HCT116 (cell line): ENCODE data around the gene AMPD1. TPM values are rescaled to one million over a fixed set of nuclear protein-coding genes. Genes with fewer than 3 reads are reported as not detected.

Experiments used
- ATAC-seq: fragments of 200-7000 bp; cut with Tn5 transposase; 2 replicates; pipeline ENCODE4 v1.9.1; 2020; ENCODE audit warnings: mild to moderate bottlenecking, moderate library complexity
- BruUV-seq: library from RNA; stranded (reverse); fragments of 400-500 nt; replicated peaks from 2 replicates; lab custom pipeline; 2021; lab: Mats Ljungman, UMichigan
- CTCF ChIA-PET: fragments of 300-600 bp; sonication (Branson Sonifier 250); formaldehyde crosslinking; loops from one replicate; lab custom pipeline; 2021; ENCODE audit warnings: antibody characterized with exemption; lab: Charles Lee
- POLR2A ChIA-PET: fragments of 300-600, 350-600 bp; sonication (Branson Sonifier 250); formaldehyde crosslinking; loops from one replicate; lab custom pipeline; 2021; ENCODE audit warnings: antibody characterized with exemption; lab: Charles Lee
- RAD21 ChIA-PET, 2 experiments: fragments of 300-600 bp; sonication (Branson Sonifier 250); formaldehyde crosslinking; loops; one replicate each; lab custom pipeline; 2023; ENCODE audit warnings: low total read pairs in 2 of 2; ENCODE audit not compliant: uncharacterized antibody in 2 of 2, unreplicated experiment in 2 of 2, low non-redundant PET in 1 of 2; lab: Charles Lee
- DNase-seq: peaks from one replicate; pipeline ENCODE4 v3.0.0-alpha.2; 2010; ENCODE audit warnings: low read depth, low spot score
- H2AFZ ChIP-seq: fragments of 200-600 bp; shearing (Covaris generic), sonication (generic); 2 replicates; pipeline ENCODE4 v1.6.1; 2017; ENCODE audit warnings: low read depth, mixed run types, mixed read lengths, antibody characterized with exemption, low read length; ENCODE audit not compliant: poor library complexity, severe bottlenecking
- H3K27ac ChIP-seq: 2 replicates; pipeline ENCODE4 v1.5.1; 2012; ENCODE audit warnings: low read depth, low read length
- H3K27me3 ChIP-seq: fragments of 200-600 bp; sonication (generic); 2 replicates; pipeline ENCODE4 v1.6.1; 2016; ENCODE audit warnings: mixed run types, low read length, mixed read lengths; ENCODE audit not compliant: insufficient read depth
- H3K36me3 ChIP-seq, 2 experiments: fragments of 200-500 bp in 1 of 2; fragments of 200-600 bp in 1 of 2; sonication (Bioruptor generic) in 1 of 2; sonication (generic) in 1 of 2; 2 replicates each; pipeline versions ENCODE4 v1.5.1 to v1.6.1; 2014 to 2016; ENCODE audit warnings: low read length in 2 of 2, inconsistent platforms in 1 of 2, mixed read lengths in 1 of 2, mixed run types in 1 of 2; ENCODE audit not compliant: insufficient read depth in 2 of 2, control insufficient read depth in 1 of 2
- H3K4me1 ChIP-seq, 2 experiments: fragments of 200-600 bp in 1 of 2; sonication (generic) in 1 of 2; 2 replicates each; pipeline versions ENCODE4 v1.5.1 to v1.6.1; 2012 to 2017; ENCODE audit warnings: low read length in 2 of 2, inconsistent platforms in 1 of 2, mild to moderate bottlenecking in 1 of 2, mixed read lengths in 1 of 2, mixed run types in 1 of 2, moderate library complexity in 1 of 2; ENCODE audit not compliant: insufficient read depth in 2 of 2, control insufficient read depth in 1 of 2
- H3K4me2 ChIP-seq: fragments of 200-600 bp; sonication (generic); 2 replicates; pipeline ENCODE4 v1.6.1; 2017; ENCODE audit warnings: mixed run types, low read length, mixed read lengths
- H3K4me3 ChIP-seq, 2 experiments: fragments of 200-600 bp in 1 of 2; sonication (generic) in 1 of 2; replicated peaks in 1 of 2; 2 replicates each; pipeline ENCODE4 v1.5.1; 2011 to 2016; ENCODE audit warnings: low read length in 2 of 2, control low read depth in 1 of 2, low read depth in 1 of 2, mild to moderate bottlenecking in 1 of 2, mixed read lengths in 1 of 2, mixed run types in 1 of 2
- H3K79me2 ChIP-seq: fragments of 200-600 bp; sonication (generic); 2 replicates; pipeline ENCODE4 v1.6.1; 2017; ENCODE audit warnings: mild to moderate bottlenecking, mixed run types, low read length, moderate library complexity, mixed read lengths; ENCODE audit not compliant: insufficient read depth
- H3K9ac ChIP-seq: fragments of 200-600 bp; sonication (generic); 2 replicates; pipeline ENCODE4 v1.6.1; 2016; ENCODE audit warnings: low read length, mixed read lengths
- H3K9me2 ChIP-seq: fragments of 200-600 bp; sonication (generic), shearing (Covaris generic); 2 replicates; pipeline ENCODE4 v1.6.1; 2017; ENCODE audit warnings: mixed run types, mild to moderate bottlenecking, moderate library complexity; ENCODE audit not compliant: insufficient read depth
- H3K9me3 ChIP-seq, 2 experiments: fragments of 200-500 bp in 1 of 2; fragments of 200-600 bp in 1 of 2; sonication (Bioruptor generic) in 1 of 2; sonication (generic) in 1 of 2; 2 replicates each; pipeline ENCODE4 v1.6.1; 2014 to 2017; ENCODE audit warnings: low read length in 2 of 2, mixed read lengths in 2 of 2, inconsistent platforms in 1 of 2, low read depth in 1 of 2, mild to moderate bottlenecking in 1 of 2, mixed run types in 1 of 2, moderate library complexity in 1 of 2; ENCODE audit not compliant: control insufficient read depth in 1 of 2, insufficient read depth in 1 of 2
- H4K20me1 ChIP-seq: fragments of 200-600 bp; sonication (generic), shearing (Covaris generic); 2 replicates; pipeline ENCODE4 v1.6.1; 2017; ENCODE audit warnings: mixed run types, mild to moderate bottlenecking, moderate library complexity; ENCODE audit not compliant: insufficient read depth
- CEBPB ChIP-seq: IDR thresholded peaks from 2 replicates; pipeline ENCODE4 v1.6.1; 2012; ENCODE audit warnings: low read depth
- CTCF ChIP-seq, 3 experiments: fragments of 200-600 bp in 1 of 3; sonication (generic) in 1 of 3; IDR thresholded peaks in 2 of 3; conservative IDR thresholded peaks in 1 of 3; 2 replicates each; pipeline ENCODE4 v1.5.1; 2012 to 2017; ENCODE audit warnings: low read depth in 2 of 3, low read length in 2 of 3, antibody characterized with exemption in 1 of 3, borderline replicate concordance in 1 of 3, control low read depth in 1 of 3, mild to moderate bottlenecking in 1 of 3, mixed read lengths in 1 of 3, mixed run types in 1 of 3, moderate library complexity in 1 of 3; ENCODE audit not compliant: insufficient read depth in 1 of 3
- EGR1 ChIP-seq: IDR thresholded peaks from 2 replicates; pipeline ENCODE4 v1.6.1; 2012; ENCODE audit warnings: low read depth
- ELF1 ChIP-seq: IDR thresholded peaks from 2 replicates; pipeline ENCODE4 v1.6.1; 2012; ENCODE audit warnings: low read depth, borderline replicate concordance
- EZH2phosphoT487 ChIP-seq: fragments of 200-600 bp; IDR thresholded peaks from 2 replicates; pipeline ENCODE4 v1.6.1; 2018; ENCODE audit warnings: antibody characterized with exemption, borderline replicate concordance
- FOSL1 ChIP-seq: IDR thresholded peaks from 2 replicates; pipeline ENCODE4 v1.6.1; 2012; ENCODE audit warnings: low read depth
- JUND ChIP-seq: IDR thresholded peaks from 2 replicates; pipeline ENCODE4 v1.6.1; 2012
- MAX ChIP-seq: IDR thresholded peaks from 2 replicates; pipeline ENCODE4 v1.6.1; 2012
- POLR2A ChIP-seq: IDR thresholded peaks from 2 replicates; pipeline ENCODE4 v1.7.0; 2011; ENCODE audit warnings: borderline replicate concordance; ENCODE audit not compliant: insufficient read depth, insufficient read length; ENCODE audit errors: extremely low read depth
- POLR2AphosphoS5 ChIP-seq: IDR thresholded peaks from 2 replicates; pipeline ENCODE4 v1.6.1; 2011; ENCODE audit warnings: mild to moderate bottlenecking, low read depth, low read length, moderate library complexity
- RAD21 ChIP-seq: IDR thresholded peaks from 2 replicates; pipeline ENCODE4 v1.6.1; 2012; ENCODE audit warnings: low read depth, mild to moderate bottlenecking
- SIN3A ChIP-seq: IDR thresholded peaks from 2 replicates; pipeline ENCODE4 v1.6.1; 2012; ENCODE audit warnings: low read depth
- SP1 ChIP-seq: IDR thresholded peaks from 2 replicates; pipeline ENCODE4 v1.6.1; 2012; ENCODE audit warnings: low read depth
- SRF ChIP-seq: IDR thresholded peaks from 2 replicates; pipeline ENCODE4 v1.6.1; 2012; ENCODE audit warnings: low read depth
- TCF7L2 ChIP-seq: IDR thresholded peaks from 2 replicates; pipeline ENCODE4 v1.7.0; 2011; ENCODE audit warnings: borderline replicate concordance, inconsistent platforms; ENCODE audit not compliant: insufficient read depth, insufficient read length; ENCODE audit errors: extremely low read depth
- YY1 ChIP-seq: IDR thresholded peaks from 2 replicates; pipeline ENCODE4 v1.6.1; 2011; ENCODE audit warnings: low read length, low read depth, moderate library complexity, mild to moderate bottlenecking; ENCODE audit not compliant: insufficient replicate concordance; ENCODE audit errors: extremely low read depth
- ZBTB33 ChIP-seq: IDR thresholded peaks from 2 replicates; pipeline ENCODE4 v1.6.1; 2011; ENCODE audit warnings: mild to moderate bottlenecking, low read length, moderate library complexity; ENCODE audit not compliant: insufficient replicate concordance; ENCODE audit errors: extremely low read depth
- ZNF274 ChIP-seq: fragments of 200-500 bp; sonication (Bioruptor generic); IDR thresholded peaks from 2 replicates; pipeline ENCODE4 v1.6.1; 2014; ENCODE audit warnings: mild to moderate bottlenecking, low read depth, low read length, inconsistent platforms
- intact Hi-C: fragments of 100-400 bp; cut with micrococcal nuclease; formaldehyde crosslinking; loops from 2 replicates; pipeline ENCODE4 v1.10.0; 2022
- total RNA-seq: library from RNA; stranded (reverse); gene quantifications from one replicate; pipeline ENCODE4 v1.2.1, GENCODE V29; 2021; ENCODE audit not compliant: unreplicated experiment
- TF ChIP-seq, protein P1 (sequence below): IDR thresholded peaks from 2 replicates; pipeline ENCODE4 v1.6.1; 2012; ENCODE audit warnings: low read depth
- TF ChIP-seq, protein P2 (sequence below): IDR thresholded peaks from 2 replicates; pipeline ENCODE4 v1.6.1; 2012

AMPD1 gene
- total RNA-seq, 1 experiment from 2014 or later: not detected

GRCh38 chr1:114737314-114737849 lies 42.0 kb upstream of the AMPD1 start:
- Histone ChIP-seq H3K27ac (no peak overlapping the region), H2AFZ (no peak overlapping the region), H3K9ac (no peak overlapping the region), H3K27me3 (no peaks in the 10 kb centered on the region), H3K79me2 (peaks cover 99% of the 10 kb centered on the region), H3K4me1 (no peaks in the 10 kb centered on the region), H3K9me3 (no peaks in the 10 kb centered on the region), H4K20me1 (peaks cover 34% of the 10 kb centered on the region; the same call in 1 of the 2 replicates), H3K9me2 (no peaks in the 10 kb centered on the region), H3K4me2 (no peak overlapping the region), H3K4me3 (no peak overlapping the region), H3K36me3 (peaks cover 69 to 77% of the 10 kb centered on the region in 2 experiments)
- CTCF ChIA-PET: no interaction called here
- no TSS peak for BruUV-seq
- DNase-seq: no peak
- no peak for ATAC-seq
- TF ChIP-seq POLR2A: no peak
- no peak for TF ChIP-seq MAX
- no peak for TF ChIP-seq EGR1
- no peak for TF ChIP-seq SP1
- no peak for TF ChIP-seq JUND
- TF ChIP-seq ELF1: no peak
- TF ChIP-seq, protein P1, sequence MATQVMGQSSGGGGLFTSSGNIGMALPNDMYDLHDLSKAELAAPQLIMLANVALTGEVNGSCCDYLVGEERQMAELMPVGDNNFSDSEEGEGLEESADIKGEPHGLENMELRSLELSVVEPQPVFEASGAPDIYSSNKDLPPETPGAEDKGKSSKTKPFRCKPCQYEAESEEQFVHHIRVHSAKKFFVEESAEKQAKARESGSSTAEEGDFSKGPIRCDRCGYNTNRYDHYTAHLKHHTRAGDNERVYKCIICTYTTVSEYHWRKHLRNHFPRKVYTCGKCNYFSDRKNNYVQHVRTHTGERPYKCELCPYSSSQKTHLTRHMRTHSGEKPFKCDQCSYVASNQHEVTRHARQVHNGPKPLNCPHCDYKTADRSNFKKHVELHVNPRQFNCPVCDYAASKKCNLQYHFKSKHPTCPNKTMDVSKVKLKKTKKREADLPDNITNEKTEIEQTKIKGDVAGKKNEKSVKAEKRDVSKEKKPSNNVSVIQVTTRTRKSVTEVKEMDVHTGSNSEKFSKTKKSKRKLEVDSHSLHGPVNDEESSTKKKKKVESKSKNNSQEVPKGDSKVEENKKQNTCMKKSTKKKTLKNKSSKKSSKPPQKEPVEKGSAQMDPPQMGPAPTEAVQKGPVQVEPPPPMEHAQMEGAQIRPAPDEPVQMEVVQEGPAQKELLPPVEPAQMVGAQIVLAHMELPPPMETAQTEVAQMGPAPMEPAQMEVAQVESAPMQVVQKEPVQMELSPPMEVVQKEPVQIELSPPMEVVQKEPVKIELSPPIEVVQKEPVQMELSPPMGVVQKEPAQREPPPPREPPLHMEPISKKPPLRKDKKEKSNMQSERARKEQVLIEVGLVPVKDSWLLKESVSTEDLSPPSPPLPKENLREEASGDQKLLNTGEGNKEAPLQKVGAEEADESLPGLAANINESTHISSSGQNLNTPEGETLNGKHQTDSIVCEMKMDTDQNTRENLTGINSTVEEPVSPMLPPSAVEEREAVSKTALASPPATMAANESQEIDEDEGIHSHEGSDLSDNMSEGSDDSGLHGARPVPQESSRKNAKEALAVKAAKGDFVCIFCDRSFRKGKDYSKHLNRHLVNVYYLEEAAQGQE: no peak
- TF ChIP-seq, protein P2, sequence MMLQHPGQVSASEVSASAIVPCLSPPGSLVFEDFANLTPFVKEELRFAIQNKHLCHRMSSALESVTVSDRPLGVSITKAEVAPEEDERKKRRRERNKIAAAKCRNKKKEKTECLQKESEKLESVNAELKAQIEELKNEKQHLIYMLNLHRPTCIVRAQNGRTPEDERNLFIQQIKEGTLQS: no peak
- no peak for TF ChIP-seq SRF
- no peak for TF ChIP-seq CTCF (IDR thresholded peaks at IDR 0.05 in 2 of 3, conservative IDR thresholded peaks at IDR 0.05 in 1 of 3; ENCODE audit: borderline replicate concordance in 1 of 3, insufficient read depth in 1 of 3, low read depth in 2 of 3, low read length in 2 of 3)
- TF ChIP-seq CEBPB: no peak
- TF ChIP-seq EZH2phosphoT487: no peak
- no peak for TF ChIP-seq ZNF274
- TF ChIP-seq ZBTB33: no peak
- TF ChIP-seq RAD21: no peak
- TF ChIP-seq YY1: no peak
- no peak for TF ChIP-seq SIN3A
- no peak for TF ChIP-seq TCF7L2
- no peak for TF ChIP-seq POLR2AphosphoS5
- TF ChIP-seq FOSL1: no peak
- POLR2A ChIA-PET: no interaction called here
- intact Hi-C loops: no loop called here
- RAD21 ChIA-PET: no interaction called here
